HCT116 (cell line): ENCODE results near the gene MSH2.

ENCODE experiments used
- EZH2phosphoT487 ChIP-seq: fragments of 200-600 bp; IDR thresholded peaks from 2 replicates; pipeline ENCODE4 v1.6.1; 2018; ENCODE audit warnings: antibody characterized with exemption, borderline replicate concordance
- POLR2A ChIP-seq: IDR thresholded peaks from 2 replicates; pipeline ENCODE4 v1.7.0; 2011; ENCODE audit warnings: borderline replicate concordance; ENCODE audit not compliant: insufficient read depth, insufficient read length; ENCODE audit errors: extremely low read depth
- TF ChIP-seq, protein P1 (sequence below), 3 experiments: fragments of 200-600 bp in 1 of 3; sonication (generic) in 1 of 3; IDR thresholded peaks in 2 of 3; conservative IDR thresholded peaks in 1 of 3; 2 replicates each; pipeline ENCODE4 v1.5.1; 2012 to 2017; ENCODE audit warnings: low read depth in 2 of 3, low read length in 2 of 3, antibody characterized with exemption in 1 of 3, borderline replicate concordance in 1 of 3, control low read depth in 1 of 3, mild to moderate bottlenecking in 1 of 3, mixed read lengths in 1 of 3, mixed run types in 1 of 3, moderate library complexity in 1 of 3; ENCODE audit not compliant: insufficient read depth in 1 of 3

DNA sequence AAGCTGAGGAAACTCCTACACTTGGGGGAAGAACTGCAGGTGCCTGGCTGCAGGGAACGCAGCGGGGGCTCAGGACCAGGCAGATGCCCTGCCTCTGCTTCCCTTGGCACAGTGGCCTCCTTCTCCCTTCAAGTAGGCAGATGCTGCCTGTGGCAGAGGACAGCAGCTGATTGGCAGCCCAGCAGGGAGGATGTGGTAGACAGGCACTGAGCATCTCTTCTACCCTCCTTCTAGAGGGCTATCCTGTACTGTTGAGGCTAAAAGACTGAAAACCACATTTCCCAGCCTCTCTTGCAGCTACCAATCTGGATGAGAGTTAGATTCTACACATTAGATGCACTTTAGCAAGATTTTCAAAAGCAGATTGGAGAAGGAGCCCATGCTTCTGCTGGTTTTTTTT lies 105.7 kb downstream of the MSH2 start:
- TF ChIP-seq, protein P1, sequence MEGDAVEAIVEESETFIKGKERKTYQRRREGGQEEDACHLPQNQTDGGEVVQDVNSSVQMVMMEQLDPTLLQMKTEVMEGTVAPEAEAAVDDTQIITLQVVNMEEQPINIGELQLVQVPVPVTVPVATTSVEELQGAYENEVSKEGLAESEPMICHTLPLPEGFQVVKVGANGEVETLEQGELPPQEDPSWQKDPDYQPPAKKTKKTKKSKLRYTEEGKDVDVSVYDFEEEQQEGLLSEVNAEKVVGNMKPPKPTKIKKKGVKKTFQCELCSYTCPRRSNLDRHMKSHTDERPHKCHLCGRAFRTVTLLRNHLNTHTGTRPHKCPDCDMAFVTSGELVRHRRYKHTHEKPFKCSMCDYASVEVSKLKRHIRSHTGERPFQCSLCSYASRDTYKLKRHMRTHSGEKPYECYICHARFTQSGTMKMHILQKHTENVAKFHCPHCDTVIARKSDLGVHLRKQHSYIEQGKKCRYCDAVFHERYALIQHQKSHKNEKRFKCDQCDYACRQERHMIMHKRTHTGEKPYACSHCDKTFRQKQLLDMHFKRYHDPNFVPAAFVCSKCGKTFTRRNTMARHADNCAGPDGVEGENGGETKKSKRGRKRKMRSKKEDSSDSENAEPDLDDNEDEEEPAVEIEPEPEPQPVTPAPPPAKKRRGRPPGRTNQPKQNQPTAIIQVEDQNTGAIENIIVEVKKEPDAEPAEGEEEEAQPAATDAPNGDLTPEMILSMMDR (IDR thresholded peaks at IDR 0.05 in 2 of 3, conservative IDR thresholded peaks at IDR 0.05 in 1 of 3; ENCODE audit: borderline replicate concordance in 1 of 3, insufficient read depth in 1 of 3, low read depth in 2 of 3, low read length in 2 of 3): no peak
- TF ChIP-seq POLR2A (no peak), EZH2phosphoT487 (no peak)
